Measurements from ENCODE around the gene INSL3.

Gene INSL3

DNA sequence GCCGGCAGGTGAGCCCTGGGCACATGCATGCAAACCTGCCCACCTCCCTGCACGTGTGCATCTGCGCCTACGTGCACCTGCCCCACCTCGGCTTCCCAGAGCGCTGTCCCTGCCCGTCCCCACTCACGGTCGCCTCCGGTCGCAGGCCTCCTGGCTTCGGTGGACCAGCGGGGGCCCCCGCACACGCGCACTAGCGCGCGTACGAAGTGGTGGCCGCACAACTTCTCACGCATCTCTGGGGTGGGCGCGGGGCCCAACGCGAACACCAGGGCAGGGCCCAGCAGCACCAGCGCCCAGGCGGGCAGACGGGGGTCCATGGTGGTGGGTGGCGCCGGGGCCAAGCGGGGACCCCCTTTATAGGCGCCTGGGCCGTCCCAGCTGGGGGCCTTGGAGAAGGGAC is at the start of gene INSL3:
TSS of gene INSL3 (minus strand) at position 330 of the 400 bp plus-strand sequence. CDS start at position 317, 13 bp downstream.
- ChIA-PET POLR2A (no interaction called here), CTCF (no interaction called here)
- no peak within 1 kb of the TSS for H3K4me3 ChIP-seq (ENCODE audit: low read depth, low read length)
- DNase-seq (ENCODE audit: low read depth, low spot score): no peak
- no peak for TF ChIP-seq CTCF (IDR thresholded peaks at IDR 0.05; ENCODE audit: insufficient read depth, low read length, missing control alignments)

DNA sequence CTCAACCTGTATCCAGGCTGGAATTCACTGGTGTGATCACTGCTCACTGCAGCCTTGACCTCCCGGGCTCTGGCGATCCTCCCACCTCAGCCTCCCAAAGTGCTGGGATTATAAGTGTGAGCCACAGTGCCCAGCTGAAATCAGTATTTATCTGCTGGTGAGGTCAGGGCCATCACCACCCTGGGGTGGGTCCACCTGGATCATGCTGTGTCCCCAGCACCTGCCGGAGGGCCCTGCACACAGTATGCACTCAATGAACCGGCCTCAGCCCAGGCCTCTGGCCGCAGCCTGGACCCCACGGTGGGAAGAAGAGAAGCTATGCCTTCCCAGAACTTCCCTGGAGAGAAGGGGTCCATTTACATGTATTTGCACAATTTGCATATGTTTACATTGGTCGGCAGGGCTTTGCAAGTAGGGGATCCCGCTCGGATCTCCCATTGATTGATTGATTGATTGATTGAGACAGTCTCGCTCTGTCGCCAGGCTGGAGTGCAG is 47.8 kb upstream of the INSL3 start:
- ChIA-PET CTCF (interaction anchor here (1.7 to 6.4 kb wide), 6 partner anchors 9 to 127 kb away, joined by 4 to 157 read pairs (median 31); partner anchors contain the start of genes CCDC124 and RPL18A), POLR2A (interaction anchor here (1.5 kb wide), 1 partner anchor 9 kb away, joined by 4 read pairs; the partner anchor contains the start of gene RPL18A)
- no peak for TF ChIP-seq CTCF (IDR thresholded peaks at IDR 0.05; ENCODE audit: insufficient read depth, low read length, missing control alignments)
- DNase-seq (ENCODE audit: low read depth, low spot score): no peak
- no peak overlapping the region for H3K4me3 ChIP-seq (ENCODE audit: low read depth, low read length)

DNA sequence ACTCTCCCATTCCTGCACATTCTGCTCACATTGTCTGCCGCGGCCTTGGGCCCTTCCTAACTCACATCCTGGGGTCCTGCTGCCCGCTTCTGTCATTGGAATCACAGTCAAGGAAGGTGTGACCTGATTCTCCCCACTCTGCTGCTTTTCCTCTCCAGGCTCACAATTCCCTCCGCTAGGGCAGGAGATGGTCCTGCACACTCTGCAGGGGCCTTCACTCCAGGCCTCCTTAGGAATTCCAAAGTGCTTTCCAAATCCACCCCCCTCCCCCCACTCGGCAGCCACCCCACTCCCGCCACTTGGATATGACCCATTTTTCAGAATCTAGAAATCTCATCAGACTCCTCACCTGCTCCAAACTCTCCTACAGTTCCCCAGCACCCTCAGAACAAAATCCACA is 47.4 kb upstream of the INSL3 start:
- ChIA-PET POLR2A (no interaction called here), CTCF (interaction anchor here (0.7 to 6.4 kb wide), 6 partner anchors 9 to 130 kb away, joined by 3 to 157 read pairs (median 12); partner anchors contain the start of genes CCDC124 and RPL18A)
- TF ChIP-seq CTCF (IDR thresholded peaks at IDR 0.05; ENCODE audit: insufficient read depth, low read length, missing control alignments): no peak
- no peak for DNase-seq (ENCODE audit: low read depth, low spot score)
- H3K4me3 ChIP-seq (ENCODE audit: low read depth, low read length): no peak overlapping the region

- H3K4me3 ChIP-seq (ENCODE audit: low read depth, low read length): no peak overlapping the region
- DNase-seq (ENCODE audit: low read depth, low spot score): no peak
- no peak for TF ChIP-seq CTCF (IDR thresholded peaks at IDR 0.05; ENCODE audit: insufficient read depth, low read length, missing control alignments)
- ChIA-PET CTCF (interaction anchor here (2.7 to 6.4 kb wide), 2 partner anchors 65 to 70 kb away, joined by 10 to 157 read pairs; partner anchors contain the start of gene CCDC124), POLR2A (no interaction called here)
Observed at GRCh38 chr19:17866964-17867486, 45.7 kb upstream of the INSL3 start.

DNA sequence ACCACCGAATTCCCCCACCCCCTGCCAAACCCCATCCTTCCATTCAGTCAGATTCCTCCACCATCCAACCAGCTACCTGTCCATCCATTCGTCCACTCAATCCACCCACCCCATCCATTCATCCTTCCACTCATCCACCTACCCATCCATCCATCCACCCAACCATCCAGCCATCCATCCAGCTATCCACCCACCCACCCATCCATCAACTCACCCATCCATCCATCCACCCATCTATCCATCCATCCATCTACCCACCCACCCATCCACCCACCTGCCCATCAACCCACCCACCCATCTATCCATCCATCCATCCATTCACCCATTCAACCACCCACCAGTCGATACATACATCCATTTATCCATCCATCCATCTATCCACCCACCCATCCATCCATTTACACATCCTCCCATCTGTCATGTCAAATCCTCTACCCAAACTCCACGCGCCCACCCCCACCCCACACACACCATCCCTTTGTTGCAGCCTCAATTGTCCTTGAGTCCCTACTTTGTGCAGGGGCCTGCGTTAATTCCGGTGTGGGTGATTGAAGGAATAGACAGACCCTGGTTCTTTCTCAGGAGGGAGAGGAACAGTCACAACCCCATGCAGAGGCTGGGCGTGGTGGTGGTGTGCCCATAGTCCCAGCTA is 45.1 kb upstream of the INSL3 start:
- ChIA-PET POLR2A (interaction anchor here (0.6 to 2.4 kb wide), 2 partner anchors 66 to 97 kb away, joined by 4 to 14 read pairs; partner anchors contain the start of gene CCDC124), CTCF (interaction anchor here (1.5 to 3.9 kb wide), 3 partner anchors 8 to 71 kb away, joined by 3 to 21 read pairs (median 10); partner anchors contain the start of gene CCDC124)
- H3K4me3 ChIP-seq (ENCODE audit: low read depth, low read length): no peak overlapping the region
- no peak for DNase-seq (ENCODE audit: low read depth, low spot score)
- no peak for TF ChIP-seq CTCF (IDR thresholded peaks at IDR 0.05; ENCODE audit: insufficient read depth, low read length, missing control alignments)

All from AG04449 (cell line).